Activated CD4-positive, alpha-beta memory T cell treated with anti-CD3 and anti-CD28 coated beads for 36 hours (primary cell): ENCODE measurements around the gene SNRNP200. TPM values are rescaled to one million over a fixed set of nuclear protein-coding genes. Genes with fewer than 3 reads are reported as not detected.

Experiments used
- CTCF ChIA-PET: fragments of 350-600 bp; sonication (Branson Sonifier 250); formaldehyde crosslinking; loops from one replicate; lab custom pipeline; 2021; ENCODE audit warnings: antibody characterized with exemption, inconsistent platforms; lab: Charles Lee
- POLR2A ChIA-PET: fragments of 350-600 bp; sonication (Branson Sonifier 250); formaldehyde crosslinking; loops from one replicate; lab custom pipeline; 2021; ENCODE audit warnings: antibody characterized with exemption; lab: Charles Lee
- DNase-seq: peaks from one replicate; pipeline ENCODE4 v3.0.0-alpha.2; 2020
- H3K27ac Mint-ChIP-seq: one replicate; pipeline ENCODE4 v1.8.0; 2021; ENCODE audit warnings: mixed read lengths
- H3K27me3 Mint-ChIP-seq: one replicate; pipeline ENCODE4 v1.8.0; 2021; ENCODE audit warnings: mixed read lengths
- H3K36me3 Mint-ChIP-seq: one replicate; pipeline ENCODE4 v1.8.0; 2021; ENCODE audit warnings: mixed read lengths
- H3K4me1 Mint-ChIP-seq: one replicate; pipeline ENCODE4 v1.8.0; 2021; ENCODE audit warnings: low read depth, mixed read lengths
- H3K4me3 Mint-ChIP-seq: one replicate; pipeline ENCODE4 v1.8.0; 2021; ENCODE audit warnings: mild to moderate bottlenecking, mixed read lengths
- H3K9me3 Mint-ChIP-seq: one replicate; pipeline ENCODE4 v1.8.0; 2021; ENCODE audit warnings: mixed read lengths
- intact Hi-C: fragments of 100-400 bp; cut with micrococcal nuclease; formaldehyde crosslinking; loops from one replicate; pipeline ENCODE4 v1.15.1; 2023
- total RNA-seq, 2 experiments: library from RNA; stranded (reverse); gene quantifications; one replicate each; pipeline ENCODE4 v1.2.3, GENCODE V29; 2021

Gene SNRNP200
- total RNA-seq, 2 experiments from 2014 or later, result 165 to 175 TPM

DNA sequence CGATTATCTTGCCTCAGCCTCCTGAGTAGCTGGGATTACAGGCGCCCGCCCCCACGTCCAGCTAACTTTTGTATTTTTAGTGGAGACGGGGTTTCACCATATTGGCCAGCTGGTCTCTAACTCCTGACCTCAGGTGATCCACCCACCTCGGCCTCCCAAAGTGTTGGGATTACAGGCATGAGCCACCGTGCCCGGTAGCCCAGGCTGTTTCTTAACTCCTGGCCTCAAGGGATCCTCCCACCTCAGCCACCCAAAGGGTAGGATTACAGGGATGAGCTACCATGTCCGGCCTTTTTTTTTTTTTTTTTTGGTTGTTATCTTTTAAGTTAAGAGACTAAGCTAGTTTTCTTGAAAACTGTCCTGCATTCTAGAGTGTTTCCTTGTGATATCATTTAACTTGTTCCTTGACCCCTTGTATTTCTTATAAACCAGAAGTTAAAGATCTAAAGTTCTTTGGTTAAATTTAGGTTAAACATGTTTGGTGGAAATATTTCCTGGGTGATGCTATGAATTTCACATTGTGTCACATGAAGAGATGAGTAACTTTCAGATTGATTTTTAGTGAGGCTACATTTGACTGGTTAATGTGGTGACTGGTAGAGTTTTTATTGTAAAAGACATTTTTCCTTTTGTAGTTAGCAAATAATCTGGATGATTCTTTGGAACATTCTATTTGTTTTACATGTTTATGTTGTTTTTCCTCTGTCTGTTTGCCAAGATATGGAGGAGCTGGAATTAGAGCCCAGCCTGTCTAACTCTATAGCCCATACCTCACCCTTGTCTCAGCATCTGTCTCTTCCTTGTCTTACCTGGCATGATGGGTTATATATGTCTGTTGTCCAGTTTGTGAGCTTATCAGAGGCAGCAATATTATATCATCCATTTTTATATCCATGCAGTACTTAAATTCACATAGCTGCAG, 35.4 kb upstream of the SNRNP200 start:
- peaks cover 61% of the 10 kb centered on the region for H3K36me3 Mint-ChIP-seq
- CTCF ChIA-PET, result interaction anchor here (1.3 kb wide), 1 partner anchor 187 kb away, joined by 3 read pairs; no protein-coding TSS in a partner anchor
- peak overlapping the region; percentile 40 for H3K4me3 Mint-ChIP-seq
- H3K27me3 Mint-ChIP-seq, result no peaks in the 10 kb centered on the region
- intact Hi-C loops, result loop anchor here (2.0 to 5.0 kb wide), 5 partner anchors 16 to 197 kb away; partner anchors contain the start of genes ARID5A, ITPRIPL1 and STARD7
- peak overlapping the region; percentile 87 for H3K27ac Mint-ChIP-seq
- peaks cover 75% of the 10 kb centered on the region for H3K4me1 Mint-ChIP-seq
- H3K9me3 Mint-ChIP-seq, result no peaks in the 10 kb centered on the region
- no peak for DNase-seq
- POLR2A ChIA-PET, result interaction anchor here (0.6 to 7.2 kb wide), 8 partner anchors 16 to 189 kb away, joined by 3 to 36 read pairs (median 4); partner anchors contain the start of genes ITPRIPL1 and SNRNP200

DNA sequence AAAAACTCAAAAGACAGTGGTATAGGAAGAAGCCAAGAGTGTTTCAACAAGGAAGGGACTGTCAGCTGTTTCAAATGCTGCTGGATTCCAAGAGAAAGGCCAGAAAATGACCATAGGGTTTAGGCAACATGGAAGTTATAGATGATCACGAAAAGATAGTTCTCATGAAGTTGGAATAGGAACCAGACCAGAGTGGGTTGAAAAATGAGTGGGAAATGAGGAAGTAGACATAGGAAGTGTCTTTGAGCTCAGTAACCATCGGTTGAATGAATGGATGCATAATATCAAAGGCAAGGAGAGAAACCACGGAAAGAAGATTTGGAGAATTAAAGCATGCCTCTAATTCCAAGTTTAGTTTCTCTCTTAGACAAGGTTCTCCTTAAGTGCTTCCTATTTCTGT, 31.5 kb upstream of the SNRNP200 start:
- intact Hi-C loops, result loop anchor here (1.0 kb wide), 1 partner anchor 16 kb away; no protein-coding TSS in a partner anchor
- DNase-seq, result no peak
- ChIA-PET POLR2A (interaction anchor here (1.0 to 5.4 kb wide), 3 partner anchors 10 to 31 kb away, joined by 3 to 70 read pairs (median 3); partner anchors contain the start of genes ITPRIPL1 and SNRNP200), CTCF (interaction anchor here (1.0 to 1.4 kb wide), 4 partner anchors 9 to 198 kb away, joined by 3 to 5 read pairs (median 4); partner anchors contain the start of genes ASTL and ITPRIPL1)
- H3K36me3 Mint-ChIP-seq, result peaks cover 31% of the 10 kb centered on the region
- H3K27ac Mint-ChIP-seq, result no peak overlapping the region
- peak overlapping the region; percentile 94 for H3K4me3 Mint-ChIP-seq
- H3K4me1 Mint-ChIP-seq, result peaks cover 57% of the 10 kb centered on the region
- H3K27me3 Mint-ChIP-seq, result no peaks in the 10 kb centered on the region
- H3K9me3 Mint-ChIP-seq, result no peaks in the 10 kb centered on the region

GRCh38 chr2:96336104-96336775, 30.9 kb upstream of the SNRNP200 start:
- Mint-ChIP-seq H3K4me1 (peaks cover 51% of the 10 kb centered on the region), H3K36me3 (peaks cover 28% of the 10 kb centered on the region), H3K9me3 (no peaks in the 10 kb centered on the region), H3K27me3 (no peaks in the 10 kb centered on the region), H3K27ac (peak overlapping the region; percentile 84), H3K4me3 (peak overlapping the region; percentile 94)
- DNase-seq, result no peak
- CTCF ChIA-PET, result interaction anchor here (0.6 to 1.4 kb wide), 8 partner anchors 9 to 220 kb away, joined by 3 to 5 read pairs (median 4); partner anchors contain the start of genes ASTL and ITPRIPL1
- POLR2A ChIA-PET, result interaction anchor here (0.9 to 5.4 kb wide), 6 partner anchors 9 to 34 kb away, joined by 3 to 70 read pairs (median 4); partner anchors contain the start of genes ITPRIPL1 and SNRNP200
- intact Hi-C loops, result loop anchor here (1.0 kb wide), 1 partner anchor 15 kb away; no protein-coding TSS in a partner anchor

GRCh38 chr2:96333708-96334107, 28.4 kb upstream of the SNRNP200 start:
- H3K4me1 Mint-ChIP-seq, result peaks cover 40% of the 10 kb centered on the region
- H3K4me3 Mint-ChIP-seq, result peak overlapping the region; percentile 25
- peaks cover 21% of the 10 kb centered on the region for H3K36me3 Mint-ChIP-seq
- DNase-seq, result no peak
- H3K27me3 Mint-ChIP-seq, result no peaks in the 10 kb centered on the region
- no peaks in the 10 kb centered on the region for H3K9me3 Mint-ChIP-seq
- CTCF ChIA-PET, result interaction anchor here (1.1 to 1.5 kb wide), 3 partner anchors 9 to 74 kb away, joined by 3 to 4 read pairs (median 3); partner anchors contain the start of gene ITPRIPL1
- intact Hi-C loops, result loop anchor here (2.0 kb wide), 2 partner anchors 29 to 67 kb away; partner anchors contain the start of genes CIAO1 and SNRNP200
- peak overlapping the region; percentile 10 for H3K27ac Mint-ChIP-seq
- POLR2A ChIA-PET, result interaction anchor here (1.6 to 5.4 kb wide), 2 partner anchors 11 to 18 kb away, joined by 5 to 70 read pairs; partner anchors contain the start of gene ITPRIPL1

GRCh38 chr2:96330407-96330806, 25.1 kb upstream of the SNRNP200 start:
- intact Hi-C loops, result no loop called here
- Mint-ChIP-seq H3K4me1 (peaks cover 49% of the 10 kb centered on the region), H3K4me3 (no peak overlapping the region), H3K9me3 (no peaks in the 10 kb centered on the region), H3K27ac (no peak overlapping the region), H3K36me3 (peaks cover 33% of the 10 kb centered on the region), H3K27me3 (no peaks in the 10 kb centered on the region)
- CTCF ChIA-PET, result no interaction called here
- POLR2A ChIA-PET, result no interaction called here
- no peak for DNase-seq

DNA sequence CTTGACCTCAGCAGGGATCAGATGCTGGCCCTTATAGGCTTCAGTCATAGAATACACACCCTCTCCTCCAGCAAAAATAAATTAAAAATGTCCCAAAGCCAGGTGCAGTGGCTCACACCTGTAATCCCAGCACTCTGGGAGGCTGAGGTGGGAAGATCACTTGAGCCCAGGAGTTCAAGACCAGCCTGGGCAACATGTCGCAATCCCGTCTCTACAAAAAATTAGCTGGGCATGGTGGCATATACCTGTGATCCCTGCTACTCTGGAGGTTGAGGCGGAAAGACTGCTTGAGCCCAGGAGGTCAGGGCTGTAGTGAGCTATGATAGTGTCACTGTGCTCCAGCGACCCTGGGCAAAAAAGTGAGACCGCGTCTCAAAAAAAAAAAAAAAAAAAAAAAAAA, 24.5 kb upstream of the SNRNP200 start:
- Mint-ChIP-seq H3K4me1 (peaks cover 48% of the 10 kb centered on the region), H3K36me3 (peaks cover 31% of the 10 kb centered on the region), H3K9me3 (no peaks in the 10 kb centered on the region), H3K4me3 (no peak overlapping the region), H3K27me3 (no peaks in the 10 kb centered on the region), H3K27ac (no peak overlapping the region)
- ChIA-PET CTCF (no interaction called here), POLR2A (no interaction called here)
- DNase-seq, result no peak
- intact Hi-C loops, result no loop called here

GRCh38 chr2:96329456-96329855, 24.1 kb upstream of the SNRNP200 start:
- no peak overlapping the region for H3K27ac Mint-ChIP-seq
- peaks cover 30% of the 10 kb centered on the region for H3K36me3 Mint-ChIP-seq
- H3K9me3 Mint-ChIP-seq, result no peaks in the 10 kb centered on the region
- intact Hi-C loops, result no loop called here
- H3K4me1 Mint-ChIP-seq, result peaks cover 48% of the 10 kb centered on the region
- no peak overlapping the region for H3K4me3 Mint-ChIP-seq
- DNase-seq, result no peak
- ChIA-PET POLR2A (no interaction called here), CTCF (no interaction called here)
- H3K27me3 Mint-ChIP-seq, result no peaks in the 10 kb centered on the region

- no peak for DNase-seq
- intact Hi-C loops, result loop anchor here (1.0 kb wide), 1 partner anchor 17 kb away; no protein-coding TSS in a partner anchor
- Mint-ChIP-seq H3K9me3 (no peaks in the 10 kb centered on the region), H3K4me1 (peaks cover 53% of the 10 kb centered on the region), H3K36me3 (peaks cover 30% of the 10 kb centered on the region), H3K4me3 (peak overlapping the region; percentile 88), H3K27me3 (no peaks in the 10 kb centered on the region), H3K27ac (peak overlapping the region; percentile 15)
- CTCF ChIA-PET, result interaction anchor here (1.0 kb wide), 2 partner anchors 80 to 197 kb away, joined by 3 to 4 read pairs; no protein-coding TSS in a partner anchor
- POLR2A ChIA-PET, result interaction anchor here (3.7 to 8.1 kb wide), 2 partner anchors 8 to 15 kb away, joined by 36 to 70 read pairs; partner anchors contain the start of gene NCAPH
Observed at GRCh38 chr2:96326990-96327820, 21.9 kb upstream of the SNRNP200 start.

- no peak for DNase-seq
- ChIA-PET CTCF (interaction anchor here (1.0 kb wide), 3 partner anchors 81 to 198 kb away, joined by 3 to 4 read pairs (median 3); no protein-coding TSS in a partner anchor), POLR2A (interaction anchor here (3.7 to 8.1 kb wide), 2 partner anchors 8 to 16 kb away, joined by 36 to 70 read pairs; partner anchors contain the start of gene NCAPH)
- Mint-ChIP-seq H3K4me1 (peaks cover 56% of the 10 kb centered on the region), H3K27me3 (no peaks in the 10 kb centered on the region), H3K4me3 (peak overlapping the region; percentile 88), H3K27ac (no peak overlapping the region), H3K36me3 (peaks cover 30% of the 10 kb centered on the region), H3K9me3 (no peaks in the 10 kb centered on the region)
- intact Hi-C loops, result loop anchor here (1.0 kb wide), 1 partner anchor 18 kb away; no protein-coding TSS in a partner anchor
Observed at GRCh38 chr2:96326564-96326963, 21.2 kb upstream of the SNRNP200 start.

DNA sequence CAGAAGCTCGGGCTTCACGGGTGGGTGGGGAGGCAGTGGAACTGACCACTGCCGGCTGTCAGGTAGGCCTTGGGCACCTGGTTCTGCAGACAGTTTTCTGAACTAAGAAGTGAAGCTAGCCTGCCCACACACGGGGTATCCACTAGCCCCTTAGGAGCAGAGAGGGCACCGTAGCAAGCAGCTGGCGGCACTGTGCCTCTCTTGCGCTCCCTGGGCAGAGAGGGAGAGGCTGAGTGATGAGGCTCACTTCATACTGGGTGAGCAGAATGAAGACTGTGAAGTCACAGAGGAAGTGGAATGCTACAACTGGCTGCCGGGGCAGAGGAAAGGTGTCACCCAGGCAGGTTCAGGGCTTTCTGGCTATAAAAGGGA, 20.5 kb upstream of the SNRNP200 start:
- Mint-ChIP-seq H3K27me3 (no peaks in the 10 kb centered on the region), H3K4me1 (peaks cover 55% of the 10 kb centered on the region), H3K9me3 (no peaks in the 10 kb centered on the region), H3K27ac (peak overlapping the region; percentile 91), H3K36me3 (peaks cover 30% of the 10 kb centered on the region), H3K4me3 (peak overlapping the region; percentile 88)
- CTCF ChIA-PET, result interaction anchor here (0.6 to 1.8 kb wide), 6 partner anchors 10 to 209 kb away, joined by 3 to 5 read pairs (median 4); partner anchors contain the start of genes NCAPH and SNRNP200
- POLR2A ChIA-PET, result interaction anchor here (2.1 to 8.1 kb wide), 3 partner anchors 9 to 20 kb away, joined by 9 to 70 read pairs (median 36); partner anchors contain the start of genes NCAPH and SNRNP200
- intact Hi-C loops, result loop anchor here (1.0 to 2.0 kb wide), 2 partner anchors 15 to 18 kb away; no protein-coding TSS in a partner anchor
- peak; percentile 73 for DNase-seq
